Motor neuron (in vitro differentiated cells): ENCODE data around the gene ACTR2. TPM values are rescaled to one million over a fixed set of nuclear protein-coding genes. Genes with fewer than 3 reads are reported as not detected.
A peak's percentile ranks its signal among the peaks of the same experiment; 100 is the strongest.

ENCODE experiments used
- ATAC-seq, 8 experiments: fragments of 200-7000 bp; cut with Tn5 transposase; replicated peaks in 6 of 8; 2 replicates each; pipeline ENCODE4 v1.8.0; 2021; ENCODE audit warnings: mild to moderate bottlenecking in 8 of 8, moderate library complexity in 8 of 8
- H3K27ac ChIP-seq, 2 donors: fragments of 250-450 bp; sonication (Bioruptor Pico); 2 replicates each; pipeline ENCODE4 v1.9.0; 2021; ENCODE audit warnings: antibody characterized with exemption in 2 of 2, mild to moderate bottlenecking in 2 of 2, moderate library complexity in 1 of 2
- H3K4me1 ChIP-seq, 2 donors: fragments of 250-450 bp; sonication (Bioruptor Pico); replicated peaks in 1 of 2; 2 replicates each; pipeline ENCODE4 v1.6.1; 2021; ENCODE audit warnings: antibody characterized with exemption in 2 of 2, mild to moderate bottlenecking in 2 of 2, moderate library complexity in 1 of 2
- H3K4me3 ChIP-seq, 5 donors: fragments of 250-450 bp; sonication (Bioruptor Pico); 2 replicates each; pipeline ENCODE4 v1.9.0; 2021; ENCODE audit warnings: antibody characterized with exemption in 5 of 5, mild to moderate bottlenecking in 5 of 5, moderate library complexity in 4 of 5
- WGBS, 10 experiments: fragments of 450-650 bp; shearing (Covaris generic); methylation state at CpG; one replicate each; pipeline ENCODE4 v1.0.0; 2022; 5-methylcytosine and 5-hydroxymethylcytosine counted together
- in situ Hi-C, 9 experiments: fragments of 400-800 bp; cut with MboI; loops; one replicate each; pipeline ENCODE4 v1.15.0; 2021; ENCODE audit warnings: low sequenced_read_pairs in 9 of 9, low pct_unique_long_range_greater_than_20kb in 2 of 9; ENCODE audit not compliant: unreplicated experiment in 9 of 9
- total RNA-seq, 8 experiments: library from RNA; unstranded; fragments of 300-600 nt; gene quantifications; 2 replicates each; pipeline versions ENCODE4 v1.2.3 to v1.2.4, GENCODE V29; 2022

Gene ACTR2
- total RNA-seq, 8 experiments from 2014 or later = 80.4 to 237 (median 123) TPM

DNA sequence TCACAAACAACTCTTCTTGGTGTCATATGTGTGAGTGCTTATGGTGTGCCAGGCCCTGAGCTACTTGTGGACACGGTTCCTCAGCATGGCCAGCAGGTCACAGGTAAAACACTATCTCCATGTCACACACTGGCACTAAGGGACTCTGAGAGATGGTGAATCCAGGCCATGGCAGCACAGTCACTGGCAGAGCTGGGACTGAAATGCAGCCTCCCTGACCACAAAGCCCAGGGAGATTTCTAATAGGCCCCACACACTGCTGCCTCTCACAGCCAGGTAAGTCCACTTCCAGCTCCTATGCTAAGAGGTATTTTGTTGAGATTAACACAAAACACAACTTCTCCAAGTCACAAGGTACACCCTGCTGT lies 92.0 kb downstream of the ACTR2 start:
- 75 to 100% methylated on average over 1 of the region's 1 CpG; no CpG with 5 or more reads in 8 of the 10 experiments for WGBS, 10 experiments
- Histone ChIP-seq H3K4me3 (no peak overlapping the region), H3K27ac (no peak overlapping the region), H3K4me1 (no peaks in the 10 kb centered on the region)
- in situ Hi-C loops = no loop called here
- ATAC-seq = no peak

DNA sequence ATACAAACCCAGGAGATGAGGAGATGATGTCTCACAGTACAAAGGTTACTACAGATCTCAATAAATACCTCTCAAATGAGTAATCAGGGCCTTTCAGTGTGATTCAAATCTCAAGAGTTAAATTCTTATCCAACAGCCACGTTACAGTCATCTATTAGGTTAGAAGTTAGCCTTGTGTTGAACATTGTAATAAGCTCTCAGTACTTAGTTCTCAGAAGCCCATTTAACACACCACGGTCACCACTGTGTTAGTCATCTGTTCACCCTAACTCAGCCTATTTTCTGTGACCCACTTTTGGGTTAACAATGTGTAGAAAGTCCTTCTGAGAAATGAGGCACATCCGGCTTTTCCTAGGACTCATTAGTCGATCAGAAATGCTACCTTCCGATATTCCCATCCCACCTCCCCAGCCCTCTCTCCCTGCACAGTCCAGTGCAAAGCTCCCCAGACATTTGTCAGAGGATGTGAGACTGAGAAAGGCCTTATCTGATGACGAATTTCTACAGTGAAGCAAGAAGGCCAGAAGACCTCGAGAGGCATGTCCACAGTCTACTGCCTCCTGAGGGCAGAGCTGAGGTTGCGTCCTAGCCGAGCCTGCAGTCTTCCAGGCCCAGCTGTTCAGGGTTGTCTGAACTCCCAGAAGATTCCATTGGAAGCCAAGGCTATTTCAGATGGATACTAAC lies 92.6 kb downstream of the ACTR2 start:
- peak in 4 of 8 experiments; percentile 29 to 94 (median 84) for ATAC-seq
- no peak overlapping the region for H3K4me3 ChIP-seq
- no peaks in the 10 kb centered on the region for H3K4me1 ChIP-seq
- H3K27ac ChIP-seq = no peak overlapping the region
- in situ Hi-C loops = no loop called here
- 0 to 100% (median 88%) methylated on average over 1 to 7 of the region's 9 CpGs; no CpG with 5 or more reads in 3 of the 10 experiments for WGBS, 10 experiments

Other genes starting within 250 kb of the ACTR2 start
- gene SLC1A4, start 238.4 kb upstream of the ACTR2 start, total RNA-seq = 10 to 100 TPM in 5 of 8 experiments, 1 to 10 TPM in 3; 3.3 to 59.0 (median 23.3) TPM
- 10 to 100 TPM in 7 of 8 experiments, 1 to 10 TPM in 1; 6.6 to 26.1 (median 16.4) TPM for gene CEP68, start 171.4 kb upstream of the ACTR2 start, total RNA-seq
- gene RAB1A, start 97.7 kb upstream of the ACTR2 start, total RNA-seq = 100 to 1,000 TPM in 5 of 8 experiments, 10 to 100 TPM in 3; 91.5 to 147 (median 107) TPM
- 10 to 100 TPM in 6 of 8 experiments, 1 to 10 TPM in 2; 8.9 to 38.3 (median 15.5) TPM for gene SPRED2, start 204.8 kb downstream of the ACTR2 start, total RNA-seq